Right lung (tissue), 5 donors: Measurements from ENCODE around the gene CALD1. TPM values are rescaled to one million over a fixed set of nuclear protein-coding genes. Genes with fewer than 3 reads are reported as not detected.

ENCODE experiments used
- DNase-seq, 2 donors: peaks; one replicate each; pipeline ENCODE4 v3.0.0-alpha.2; 2013
- polyA plus RNA-seq, 5 donors: library from polyadenylated mRNA; unstranded; fragments of 120-200 nt; gene quantifications; one replicate each; pipeline versions ENCODE4 v1.2.1 to v1.2.3, GENCODE V29; 2013; ENCODE audit warnings: inconsistent platforms in 1 of 5, low replicate concordance in 1 of 5; ENCODE audit not compliant: insufficient read length in 5 of 5, insufficient read depth in 1 of 5

CALD1 gene
- polyA plus RNA-seq, 5 donors, result 173 to 252 (median 234) TPM

GRCh38 chr7:134892963-134893362 is 113.5 kb downstream of the CALD1 start:
- DNase-seq, result no peak

GRCh38 chr7:134893920-134894319 is 114.5 kb downstream of the CALD1 start:
- DNase-seq, result no peak

- no peak for DNase-seq
Measured at GRCh38 chr7:134894928-134895327, 115.5 kb downstream of the CALD1 start.

- no peak for DNase-seq
Measured at GRCh38 chr7:134896073-134896472, 116.6 kb downstream of the CALD1 start.

GRCh38 chr7:134897936-134898335 is 118.5 kb downstream of the CALD1 start:
- no peak for DNase-seq

- DNase-seq, result no peak
Measured at GRCh38 chr7:134899729-134900128, 120.3 kb downstream of the CALD1 start.

- DNase-seq, result no peak
Measured at GRCh38 chr7:134900166-134900982, 120.9 kb downstream of the CALD1 start.

- no peak for DNase-seq
Measured at GRCh38 chr7:134901389-134902020, 122.1 kb downstream of the CALD1 start.

- no peak for DNase-seq
Measured at GRCh38 chr7:134902058-134902457, 122.6 kb downstream of the CALD1 start.

GRCh38 chr7:134903073-134903790 is 123.8 kb downstream of the CALD1 start:
- DNase-seq, result no peak

GRCh38 chr7:134905375-134905774 is 125.9 kb downstream of the CALD1 start:
- DNase-seq, result peak; percentile 45 to 55

GRCh38 chr7:134907000-134907399 is 127.6 kb downstream of the CALD1 start:
- DNase-seq, result no peak

- DNase-seq, result no peak
Measured at GRCh38 chr7:134907639-134908038, 128.2 kb downstream of the CALD1 start.

- no peak for DNase-seq
Measured at GRCh38 chr7:134908289-134908688, 128.9 kb downstream of the CALD1 start.

GRCh38 chr7:134910214-134910890 is 130.9 kb downstream of the CALD1 start:
- DNase-seq, result no peak

- no peak for DNase-seq
Measured at GRCh38 chr7:134910968-134911367, 131.5 kb downstream of the CALD1 start.

GRCh38 chr7:134916171-134916883 is 136.9 kb downstream of the CALD1 start:
- no peak for DNase-seq

GRCh38 chr7:134919240-134919641 is 139.8 kb downstream of the CALD1 start:
- DNase-seq, result no peak

- DNase-seq, result no peak
Measured at GRCh38 chr7:134920026-134920753, 140.8 kb downstream of the CALD1 start.
